WTC11 (cell line): ENCODE measurements around the gene MYO5B.

ENCODE experiments used
- GABPB1 ChIP-seq: sonication (generic); formaldehyde crosslinking; IDR thresholded peaks from 2 replicates; pipeline ENCODE4 v1.8.1; 2023; ENCODE audit warnings: mild to moderate bottlenecking, missing genetic modification reagents
- SMAD3 ChIP-seq: sonication (generic); formaldehyde crosslinking; IDR thresholded peaks from 2 replicates; pipeline ENCODE4 v1.8.0; 2022; ENCODE audit warnings: missing genetic modification reagents, mild to moderate bottlenecking, borderline replicate concordance
- ZNF423 ChIP-seq: fragments of 250-450 bp; sonication (Bioruptor Pico); IDR thresholded peaks from 2 replicates; pipeline ENCODE4 v2.1.2; 2022; ENCODE audit warnings: mild to moderate bottlenecking, moderate library complexity
- TF ChIP-seq, protein P1 (sequence below): sonication (generic); formaldehyde crosslinking; IDR thresholded peaks from 2 replicates; pipeline ENCODE4 v1.8.0; 2022; ENCODE audit warnings: mild to moderate bottlenecking, missing genetic modification reagents
- TF ChIP-seq, protein P2 (sequence below): fragments of 200-600 bp; IDR thresholded peaks from 2 replicates; pipeline ENCODE4 v1.8.0; 2022; ENCODE audit warnings: antibody characterized with exemption
- TF ChIP-seq, protein P3 (sequence below): sonication (generic); formaldehyde crosslinking; IDR thresholded peaks from 2 replicates; pipeline ENCODE4 v1.8.1; 2023; ENCODE audit warnings: mild to moderate bottlenecking, moderate library complexity, missing genetic modification reagents
- TF ChIP-seq, protein P4 (sequence below): sonication (generic); formaldehyde crosslinking; IDR thresholded peaks from 2 replicates; pipeline ENCODE4 v1.8.1; 2022; ENCODE audit warnings: low read depth, missing genetic modification reagents, borderline replicate concordance

DNA sequence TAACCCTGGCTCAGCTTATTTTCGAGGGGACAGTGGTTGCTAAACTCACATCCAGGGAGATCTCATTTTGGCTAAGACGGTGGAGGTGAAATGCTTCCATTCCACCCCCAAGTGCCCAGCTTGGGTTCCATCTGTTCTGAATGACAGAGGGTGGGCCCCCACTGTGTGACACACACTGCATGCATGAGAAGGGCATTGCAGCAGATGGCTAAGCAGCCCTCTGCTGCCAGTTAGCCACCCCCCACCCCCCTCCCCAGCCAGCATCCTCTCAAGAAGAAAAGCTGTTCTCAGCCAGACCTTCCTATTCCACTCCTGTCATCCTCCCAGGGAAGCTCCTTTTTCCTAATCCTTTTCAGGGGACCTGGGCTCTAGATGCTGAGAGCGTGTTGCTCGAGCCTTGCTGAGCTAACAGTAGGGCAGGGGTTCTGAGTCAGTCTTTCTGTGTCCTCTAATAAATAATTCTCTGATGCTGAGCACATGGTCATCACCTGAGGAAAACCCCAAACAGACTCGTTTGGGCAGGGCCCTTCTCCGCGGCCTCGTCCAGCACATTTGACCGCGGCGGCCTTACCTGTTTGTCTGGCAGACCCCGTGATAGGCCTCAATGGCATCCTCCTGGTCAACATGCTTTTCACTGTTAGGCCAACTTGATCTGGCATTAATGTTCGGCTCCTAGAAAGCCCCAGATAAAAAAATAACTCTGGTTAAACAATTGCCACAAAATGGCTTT is 332.1 kb downstream of the MYO5B start:
- TF ChIP-seq GABPB1 (CRISPR knock-in tag) (no peak), ZNF423 (CRISPR knock-in tag) (no peak), SMAD3 (CRISPR knock-in tag) (no peak)
- TF ChIP-seq, protein P1, sequence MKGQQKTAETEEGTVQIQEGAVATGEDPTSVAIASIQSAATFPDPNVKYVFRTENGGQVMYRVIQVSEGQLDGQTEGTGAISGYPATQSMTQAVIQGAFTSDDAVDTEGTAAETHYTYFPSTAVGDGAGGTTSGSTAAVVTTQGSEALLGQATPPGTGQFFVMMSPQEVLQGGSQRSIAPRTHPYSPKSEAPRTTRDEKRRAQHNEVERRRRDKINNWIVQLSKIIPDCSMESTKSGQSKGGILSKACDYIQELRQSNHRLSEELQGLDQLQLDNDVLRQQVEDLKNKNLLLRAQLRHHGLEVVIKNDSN (CRISPR knock-in tag), result no peak
- TF ChIP-seq, protein P2, sequence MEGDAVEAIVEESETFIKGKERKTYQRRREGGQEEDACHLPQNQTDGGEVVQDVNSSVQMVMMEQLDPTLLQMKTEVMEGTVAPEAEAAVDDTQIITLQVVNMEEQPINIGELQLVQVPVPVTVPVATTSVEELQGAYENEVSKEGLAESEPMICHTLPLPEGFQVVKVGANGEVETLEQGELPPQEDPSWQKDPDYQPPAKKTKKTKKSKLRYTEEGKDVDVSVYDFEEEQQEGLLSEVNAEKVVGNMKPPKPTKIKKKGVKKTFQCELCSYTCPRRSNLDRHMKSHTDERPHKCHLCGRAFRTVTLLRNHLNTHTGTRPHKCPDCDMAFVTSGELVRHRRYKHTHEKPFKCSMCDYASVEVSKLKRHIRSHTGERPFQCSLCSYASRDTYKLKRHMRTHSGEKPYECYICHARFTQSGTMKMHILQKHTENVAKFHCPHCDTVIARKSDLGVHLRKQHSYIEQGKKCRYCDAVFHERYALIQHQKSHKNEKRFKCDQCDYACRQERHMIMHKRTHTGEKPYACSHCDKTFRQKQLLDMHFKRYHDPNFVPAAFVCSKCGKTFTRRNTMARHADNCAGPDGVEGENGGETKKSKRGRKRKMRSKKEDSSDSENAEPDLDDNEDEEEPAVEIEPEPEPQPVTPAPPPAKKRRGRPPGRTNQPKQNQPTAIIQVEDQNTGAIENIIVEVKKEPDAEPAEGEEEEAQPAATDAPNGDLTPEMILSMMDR, result no peak
- TF ChIP-seq, protein P3, sequence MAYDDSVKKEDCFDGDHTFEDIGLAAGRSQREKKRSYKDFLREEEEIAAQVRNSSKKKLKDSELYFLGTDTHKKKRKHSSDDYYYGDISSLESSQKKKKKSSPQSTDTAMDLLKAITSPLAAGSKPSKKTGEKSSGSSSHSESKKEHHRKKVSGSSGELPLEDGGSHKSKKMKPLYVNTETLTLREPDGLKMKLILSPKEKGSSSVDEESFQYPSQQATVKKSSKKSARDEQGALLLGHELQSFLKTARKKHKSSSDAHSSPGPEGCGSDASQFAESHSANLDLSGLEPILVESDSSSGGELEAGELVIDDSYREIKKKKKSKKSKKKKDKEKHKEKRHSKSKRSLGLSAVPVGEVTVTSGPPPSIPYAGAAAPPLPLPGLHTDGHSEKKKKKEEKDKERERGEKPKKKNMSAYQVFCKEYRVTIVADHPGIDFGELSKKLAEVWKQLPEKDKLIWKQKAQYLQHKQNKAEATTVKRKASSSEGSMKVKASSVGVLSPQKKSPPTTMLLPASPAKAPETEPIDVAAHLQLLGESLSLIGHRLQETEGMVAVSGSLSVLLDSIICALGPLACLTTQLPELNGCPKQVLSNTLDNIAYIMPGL, result no peak
- TF ChIP-seq, protein P4, sequence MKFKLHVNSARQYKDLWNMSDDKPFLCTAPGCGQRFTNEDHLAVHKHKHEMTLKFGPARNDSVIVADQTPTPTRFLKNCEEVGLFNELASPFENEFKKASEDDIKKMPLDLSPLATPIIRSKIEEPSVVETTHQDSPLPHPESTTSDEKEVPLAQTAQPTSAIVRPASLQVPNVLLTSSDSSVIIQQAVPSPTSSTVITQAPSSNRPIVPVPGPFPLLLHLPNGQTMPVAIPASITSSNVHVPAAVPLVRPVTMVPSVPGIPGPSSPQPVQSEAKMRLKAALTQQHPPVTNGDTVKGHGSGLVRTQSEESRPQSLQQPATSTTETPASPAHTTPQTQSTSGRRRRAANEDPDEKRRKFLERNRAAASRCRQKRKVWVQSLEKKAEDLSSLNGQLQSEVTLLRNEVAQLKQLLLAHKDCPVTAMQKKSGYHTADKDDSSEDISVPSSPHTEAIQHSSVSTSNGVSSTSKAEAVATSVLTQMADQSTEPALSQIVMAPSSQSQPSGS, result no peak
